Measurements from ENCODE around the gene NAIF1.

Gene NAIF1

GRCh38 chr9:128070874-128071273, 3.8 kb upstream of the NAIF1 start:
- no peak overlapping the region for H3K4me3 ChIP-seq (replicated peaks; ENCODE audit: low read depth, low read length)
- no peak for DNase-seq (ENCODE audit: low read depth)
- TF ChIP-seq CTCF (IDR thresholded peaks at IDR 0.05; ENCODE audit: low read length, missing control alignments): no peak

- TF ChIP-seq CTCF (IDR thresholded peaks at IDR 0.05; ENCODE audit: low read length, missing control alignments): no peak
- H3K4me3 ChIP-seq (replicated peaks; ENCODE audit: low read depth, low read length): peak overlapping the region; percentile 78
- no peak for DNase-seq (ENCODE audit: low read depth)
These were observed 1.5 kb upstream of the NAIF1 start for GRCh38 chr9:128068386-128069205.

GRCh38 chr9:128067645-128068385, 695 bp upstream of the NAIF1 start, which contains the start of gene SLC25A25:
TSS of gene SLC25A25 (plus strand) at chr9:128068232. CDS start at chr9:128068320, 88 bp downstream.
- peak; percentile 99 for DNase-seq (ENCODE audit: low read depth)
- H3K4me3 ChIP-seq (replicated peaks; ENCODE audit: low read depth, low read length): peak within 1 kb of the TSS; percentile 78
- no peak for TF ChIP-seq CTCF (IDR thresholded peaks at IDR 0.05; ENCODE audit: low read length, missing control alignments)

GRCh38 chr9:128065907-128066712, 1.0 kb downstream of the NAIF1 start:
- no peak for DNase-seq (ENCODE audit: low read depth)
- no peak for TF ChIP-seq CTCF (IDR thresholded peaks at IDR 0.05; ENCODE audit: low read length, missing control alignments)
- H3K4me3 ChIP-seq (replicated peaks; ENCODE audit: low read depth, low read length): peak overlapping the region; percentile 61

- no peak overlapping the region for H3K4me3 ChIP-seq (replicated peaks; ENCODE audit: low read depth, low read length)
- TF ChIP-seq CTCF (IDR thresholded peaks at IDR 0.05; ENCODE audit: low read length, missing control alignments): no peak
- DNase-seq (ENCODE audit: low read depth): no peak
These were observed 4.0 kb downstream of the NAIF1 start for GRCh38 chr9:128062846-128063831.

- no peak for TF ChIP-seq CTCF (IDR thresholded peaks at IDR 0.05; ENCODE audit: low read length, missing control alignments)
- no peak overlapping the region for H3K4me3 ChIP-seq (replicated peaks; ENCODE audit: low read depth, low read length)
- DNase-seq (ENCODE audit: low read depth): no peak
These were observed 4.8 kb downstream of the NAIF1 start for GRCh38 chr9:128062279-128062678.

Measured in fibroblast of pulmonary artery (primary cell).